Uterus (tissue), 4 donors: ENCODE results near the gene NELL1. TPM values are rescaled to one million over a fixed set of nuclear protein-coding genes. Genes with fewer than 3 reads are reported as not detected.

Experiments used
- DNase-seq, 2 donors: peaks; one replicate each; pipeline ENCODE4 v3.0.0-alpha.2; 2019 to 2020
- H3K27ac ChIP-seq, 2 donors: fragments of 200-600 bp; sonication (generic); 1 replicate in 1 of 2; 2 replicates in 1 of 2; pipeline ENCODE4 v1.5.1; 2016 to 2018
- H3K27me3 ChIP-seq, 2 donors: fragments of 200-600 bp; sonication (generic); one replicate each; pipeline ENCODE4 v1.5.1; 2018 to 2019; ENCODE audit warnings: control low read depth in 1 of 2
- H3K36me3 ChIP-seq, 2 donors: fragments of 200-600 bp; sonication (generic); one replicate each; pipeline ENCODE4 v1.5.1; 2019; ENCODE audit warnings: control low read depth in 1 of 2
- H3K4me1 ChIP-seq, 2 donors: fragments of 200-600 bp; sonication (generic); one replicate each; pipeline ENCODE4 v1.5.1; 2018 to 2019; ENCODE audit warnings: control low read depth in 1 of 2
- H3K4me3 ChIP-seq, 2 donors: fragments of 200-600 bp; sonication (generic); 1 replicate in 1 of 2; 2 replicates in 1 of 2; pipeline ENCODE4 v1.5.1; 2018 to 2019; ENCODE audit warnings: mild to moderate bottlenecking in 1 of 2
- H3K9me3 ChIP-seq, 2 donors: fragments of 200-600 bp; sonication (generic); one replicate each; pipeline ENCODE4 v1.5.1; 2019; ENCODE audit warnings: control low read depth in 1 of 2
- POLR2A ChIP-seq, 2 donors: fragments of 450-650 bp; IDR thresholded peaks; one replicate each; pipeline ENCODE4 v1.6.1; 2016; ENCODE audit warnings: antibody characterized with exemption in 2 of 2, mild to moderate bottlenecking in 1 of 2, moderate library complexity in 1 of 2
- intact Hi-C: fragments of 100-400 bp; cut with DNase I; formaldehyde crosslinking; loops from one replicate; pipeline ENCODE4 v1.15.1; 2023; ENCODE audit warnings: low total_unique reads
- total RNA-seq, 4 donors: library from RNA; depleted of rRNA in 3 of 4; stranded (reverse); fragments of >200 nt in 3 of 4; gene quantifications; one replicate each; pipeline versions ENCODE4 v1.1.0 to v1.2.4, GENCODE V29; 2014 to 2023
- TF ChIP-seq, protein P1 (sequence below), 4 experiments: fragments of 200-600 bp in 2 of 4; fragments of 450-650 bp in 2 of 4; sonication (generic) in 2 of 4; IDR thresholded peaks; one replicate each; pipeline ENCODE4 v1.5.1; 2016 to 2019; ENCODE audit warnings: antibody characterized with exemption in 4 of 4, mild to moderate bottlenecking in 2 of 4, moderate library complexity in 1 of 4
- donor health status: DM: yes; HTN: yes; CAD: no.

NELL1 gene
- total RNA-seq, 4 donors from 2014 or later = 0.34 to 25.1 TPM; not detected in 2

DNA sequence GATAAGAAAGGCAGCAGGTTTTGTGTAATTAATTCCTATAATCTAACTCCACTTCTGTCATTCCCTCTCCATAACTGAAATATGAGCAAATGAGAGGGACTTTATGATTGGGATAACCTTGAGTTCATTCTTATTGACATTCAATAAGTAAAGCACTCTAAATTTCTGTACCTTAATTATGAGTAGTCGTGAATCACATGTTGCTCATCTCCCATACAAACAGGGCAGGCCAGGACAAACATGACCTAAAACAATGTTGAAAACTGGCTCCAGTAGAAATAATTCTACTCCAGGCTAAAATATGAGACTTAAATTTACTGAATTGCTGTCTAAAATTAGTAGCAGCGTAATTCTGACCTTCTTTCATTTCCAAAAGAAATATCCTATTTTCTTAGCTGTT, 505.4 kb downstream of the NELL1 start:
- Histone ChIP-seq H3K9me3 (no peaks in the 10 kb centered on the region), H3K27ac (no peak overlapping the region), H3K4me3 (no peak overlapping the region), H3K27me3 (no peaks in the 10 kb centered on the region), H3K4me1 (no peaks in the 10 kb centered on the region), H3K36me3 (no peaks in the 10 kb centered on the region)
- TF ChIP-seq, protein P1, sequence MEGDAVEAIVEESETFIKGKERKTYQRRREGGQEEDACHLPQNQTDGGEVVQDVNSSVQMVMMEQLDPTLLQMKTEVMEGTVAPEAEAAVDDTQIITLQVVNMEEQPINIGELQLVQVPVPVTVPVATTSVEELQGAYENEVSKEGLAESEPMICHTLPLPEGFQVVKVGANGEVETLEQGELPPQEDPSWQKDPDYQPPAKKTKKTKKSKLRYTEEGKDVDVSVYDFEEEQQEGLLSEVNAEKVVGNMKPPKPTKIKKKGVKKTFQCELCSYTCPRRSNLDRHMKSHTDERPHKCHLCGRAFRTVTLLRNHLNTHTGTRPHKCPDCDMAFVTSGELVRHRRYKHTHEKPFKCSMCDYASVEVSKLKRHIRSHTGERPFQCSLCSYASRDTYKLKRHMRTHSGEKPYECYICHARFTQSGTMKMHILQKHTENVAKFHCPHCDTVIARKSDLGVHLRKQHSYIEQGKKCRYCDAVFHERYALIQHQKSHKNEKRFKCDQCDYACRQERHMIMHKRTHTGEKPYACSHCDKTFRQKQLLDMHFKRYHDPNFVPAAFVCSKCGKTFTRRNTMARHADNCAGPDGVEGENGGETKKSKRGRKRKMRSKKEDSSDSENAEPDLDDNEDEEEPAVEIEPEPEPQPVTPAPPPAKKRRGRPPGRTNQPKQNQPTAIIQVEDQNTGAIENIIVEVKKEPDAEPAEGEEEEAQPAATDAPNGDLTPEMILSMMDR (IDR thresholded peaks at IDR 0.05) = no peak
- no peak for TF ChIP-seq POLR2A (IDR thresholded peaks at IDR 0.05)
- intact Hi-C loops = no loop called here
- DNase-seq = no peak

DNA sequence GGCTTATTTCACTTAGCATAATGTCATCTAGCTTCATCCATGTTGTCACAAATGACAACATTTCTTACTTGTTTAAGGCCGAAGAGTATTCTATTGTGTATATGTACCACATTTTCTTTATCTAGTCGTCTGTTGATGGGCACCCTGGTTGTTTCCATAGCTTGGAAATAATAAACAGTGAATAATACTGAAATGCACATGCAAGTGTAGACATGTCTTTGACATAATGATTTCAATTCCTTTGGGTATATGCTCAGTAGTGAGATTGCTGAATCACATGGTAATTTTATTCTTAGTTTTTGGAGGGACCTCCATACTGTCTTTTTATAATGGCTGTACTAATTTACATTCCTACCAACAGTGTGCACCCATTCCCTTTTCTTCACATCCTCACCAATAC, 508.0 kb downstream of the NELL1 start:
- no peak overlapping the region for H3K4me3 ChIP-seq
- no peaks in the 10 kb centered on the region for H3K9me3 ChIP-seq
- H3K27ac ChIP-seq = no peak overlapping the region
- intact Hi-C loops = no loop called here
- no peaks in the 10 kb centered on the region for H3K36me3 ChIP-seq
- H3K27me3 ChIP-seq = no peaks in the 10 kb centered on the region
- DNase-seq = no peak
- no peak for TF ChIP-seq POLR2A (IDR thresholded peaks at IDR 0.05)
- TF ChIP-seq, protein P1 (IDR thresholded peaks at IDR 0.05) = no peak
- H3K4me1 ChIP-seq = no peaks in the 10 kb centered on the region

DNA sequence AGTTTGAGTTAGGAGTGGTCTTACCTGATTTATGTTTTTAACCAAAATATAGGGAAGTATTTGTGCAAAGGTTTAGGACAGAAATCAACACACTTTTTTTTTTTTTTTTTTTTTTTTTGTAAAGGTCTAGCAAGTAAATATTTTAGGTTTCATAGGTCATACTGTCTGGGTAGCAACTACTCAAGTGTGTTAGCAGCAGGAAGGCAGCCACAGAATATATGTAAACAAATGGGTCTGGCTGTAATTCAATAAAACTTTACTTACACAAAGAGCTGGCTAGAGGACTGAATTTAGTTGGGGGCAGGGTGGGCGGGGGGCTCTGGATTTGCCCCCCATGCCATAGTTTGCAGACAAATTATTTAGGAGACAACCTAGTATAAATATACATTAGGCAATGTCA, 510.4 kb downstream of the NELL1 start:
- no peak for DNase-seq
- Histone ChIP-seq H3K9me3 (no peaks in the 10 kb centered on the region), H3K27me3 (no peaks in the 10 kb centered on the region), H3K4me3 (no peak overlapping the region), H3K27ac (no peak overlapping the region), H3K4me1 (no peaks in the 10 kb centered on the region), H3K36me3 (no peaks in the 10 kb centered on the region)
- intact Hi-C loops = no loop called here
- TF ChIP-seq, protein P1 (IDR thresholded peaks at IDR 0.05) = no peak
- TF ChIP-seq POLR2A (IDR thresholded peaks at IDR 0.05) = no peak

DNA sequence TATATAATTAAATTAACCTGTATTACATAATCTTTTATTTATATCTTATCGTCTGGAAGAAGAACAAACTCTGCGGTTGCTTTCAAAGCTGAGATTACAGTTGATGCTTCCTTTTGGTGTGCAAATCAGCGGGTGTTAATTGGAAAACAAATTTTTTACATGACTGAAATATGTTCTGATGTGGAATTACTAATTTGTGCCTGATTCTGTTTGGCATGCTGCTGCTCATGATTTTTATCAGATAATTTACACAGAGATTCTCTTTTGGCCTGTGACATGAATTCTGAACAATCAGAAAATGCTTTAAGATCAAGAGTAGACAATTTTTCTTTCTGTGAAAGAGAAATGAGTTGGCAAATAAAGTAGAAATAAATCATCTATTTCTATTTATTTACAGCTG, 510.8 kb downstream of the NELL1 start:
- Histone ChIP-seq H3K27ac (no peak overlapping the region), H3K9me3 (no peaks in the 10 kb centered on the region), H3K27me3 (no peaks in the 10 kb centered on the region), H3K4me1 (no peaks in the 10 kb centered on the region), H3K36me3 (no peaks in the 10 kb centered on the region), H3K4me3 (no peak overlapping the region)
- intact Hi-C loops = no loop called here
- TF ChIP-seq, protein P1 (IDR thresholded peaks at IDR 0.05) = no peak
- no peak for TF ChIP-seq POLR2A (IDR thresholded peaks at IDR 0.05)
- DNase-seq = no peak

DNA sequence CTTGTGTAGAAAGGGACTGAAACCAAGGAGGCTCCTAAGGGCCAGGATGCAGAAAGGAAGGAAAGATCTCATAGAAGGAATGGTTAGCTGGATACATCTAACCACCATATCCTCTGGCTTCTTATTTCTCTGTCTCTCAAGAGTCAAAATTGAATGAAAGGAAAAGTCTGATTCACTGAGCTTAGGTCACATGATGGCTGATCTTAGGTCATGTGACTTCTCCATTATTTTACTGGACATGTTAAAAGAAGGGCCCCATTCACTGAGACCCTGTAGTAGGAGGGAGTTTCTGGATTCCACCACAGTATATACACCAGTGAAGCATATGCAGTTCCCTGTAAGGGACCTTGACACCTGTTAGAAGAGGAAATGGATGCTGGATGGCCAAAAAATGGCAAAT, 516.6 kb downstream of the NELL1 start:
- TF ChIP-seq, protein P1 (IDR thresholded peaks at IDR 0.05) = no peak
- no peak for TF ChIP-seq POLR2A (IDR thresholded peaks at IDR 0.05)
- no peak for DNase-seq
- Histone ChIP-seq H3K27me3 (no peaks in the 10 kb centered on the region), H3K4me1 (no peaks in the 10 kb centered on the region), H3K36me3 (no peaks in the 10 kb centered on the region), H3K9me3 (no peaks in the 10 kb centered on the region), H3K4me3 (no peak overlapping the region), H3K27ac (no peak overlapping the region)
- intact Hi-C loops = no loop called here
